Fibroblast of lung (primary cell): ENCODE results near the gene SLC34A3.

Experiments used
- EZH2 ChIP-seq: IDR thresholded peaks from 2 replicates; pipeline ENCODE4 v1.5.1; 2012; ENCODE audit warnings: low read length, control low read depth, mild to moderate bottlenecking; ENCODE audit errors: missing control alignments
- TF ChIP-seq, protein P1 (sequence below), 2 donors: IDR thresholded peaks in 1 of 2; conservative IDR thresholded peaks in 1 of 2; 1 replicate in 1 of 2; 2 replicates in 1 of 2; pipeline ENCODE4 v1.5.1; 2011 to 2012; ENCODE audit warnings: low read length in 2 of 2, control low read depth in 1 of 2, inconsistent platforms in 1 of 2, low read depth in 1 of 2, mild to moderate bottlenecking in 1 of 2

DNA sequence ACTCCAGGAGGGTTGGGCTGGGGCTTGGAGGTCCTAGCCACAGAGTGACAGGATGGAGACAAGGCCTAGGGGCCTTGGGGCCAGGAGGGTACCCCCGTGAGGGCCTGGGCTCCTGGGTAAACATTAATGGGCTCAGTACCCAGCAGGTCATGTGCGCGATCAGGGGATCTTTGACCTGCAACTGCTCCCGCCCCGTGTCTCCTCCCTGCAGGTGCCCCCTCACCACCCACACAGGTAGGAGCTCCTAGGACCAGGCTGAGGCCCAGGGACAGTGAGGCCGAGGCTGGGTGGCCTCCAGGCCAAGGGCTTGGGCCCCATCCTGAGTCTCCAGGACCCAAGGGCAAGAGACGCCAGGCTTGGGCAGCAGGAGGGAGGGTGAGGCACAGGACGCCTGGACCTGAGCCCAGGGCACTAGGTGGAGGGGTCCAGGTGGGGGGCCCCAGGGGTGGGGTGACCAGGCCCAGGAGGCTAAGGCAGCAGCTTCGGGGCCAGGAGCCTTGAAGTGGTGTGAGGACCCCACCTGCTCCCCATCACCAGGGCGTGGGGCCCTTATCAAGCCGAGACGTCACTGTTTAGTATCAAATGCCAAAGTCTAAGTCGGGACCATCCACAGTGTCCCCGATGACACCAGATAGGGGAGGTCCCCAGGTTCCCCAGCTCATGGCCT is at the start of gene SLC34A3:
- TF ChIP-seq, protein P1, sequence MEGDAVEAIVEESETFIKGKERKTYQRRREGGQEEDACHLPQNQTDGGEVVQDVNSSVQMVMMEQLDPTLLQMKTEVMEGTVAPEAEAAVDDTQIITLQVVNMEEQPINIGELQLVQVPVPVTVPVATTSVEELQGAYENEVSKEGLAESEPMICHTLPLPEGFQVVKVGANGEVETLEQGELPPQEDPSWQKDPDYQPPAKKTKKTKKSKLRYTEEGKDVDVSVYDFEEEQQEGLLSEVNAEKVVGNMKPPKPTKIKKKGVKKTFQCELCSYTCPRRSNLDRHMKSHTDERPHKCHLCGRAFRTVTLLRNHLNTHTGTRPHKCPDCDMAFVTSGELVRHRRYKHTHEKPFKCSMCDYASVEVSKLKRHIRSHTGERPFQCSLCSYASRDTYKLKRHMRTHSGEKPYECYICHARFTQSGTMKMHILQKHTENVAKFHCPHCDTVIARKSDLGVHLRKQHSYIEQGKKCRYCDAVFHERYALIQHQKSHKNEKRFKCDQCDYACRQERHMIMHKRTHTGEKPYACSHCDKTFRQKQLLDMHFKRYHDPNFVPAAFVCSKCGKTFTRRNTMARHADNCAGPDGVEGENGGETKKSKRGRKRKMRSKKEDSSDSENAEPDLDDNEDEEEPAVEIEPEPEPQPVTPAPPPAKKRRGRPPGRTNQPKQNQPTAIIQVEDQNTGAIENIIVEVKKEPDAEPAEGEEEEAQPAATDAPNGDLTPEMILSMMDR (conservative IDR thresholded peaks at IDR 0.05 in 1 of 2, IDR thresholded peaks at IDR 0.05 in 1 of 2; ENCODE audit: low read depth in 1 of 2, low read length in 2 of 2): no peak
- no peak for TF ChIP-seq EZH2
